Ishikawa (cell line): ENCODE results near the gene ACTL7A.

ENCODE experiments used
- CEBPB ChIP-seq: IDR thresholded peaks from 2 replicates; pipeline ENCODE4 v1.6.1; 2012
- CREB1 ChIP-seq: IDR thresholded peaks from 2 replicates; pipeline ENCODE4 v1.6.1; 2012; ENCODE audit warnings: low read depth
- EP300 ChIP-seq: IDR thresholded peaks from 2 replicates; pipeline ENCODE4 v1.6.1; 2012; ENCODE audit warnings: borderline replicate concordance
- FOXM1 ChIP-seq: IDR thresholded peaks from 2 replicates; pipeline ENCODE4 v1.6.1; 2012; ENCODE audit warnings: low read depth, borderline replicate concordance
- NFIC ChIP-seq: IDR thresholded peaks from 2 replicates; pipeline ENCODE4 v1.6.1; 2012
- RAD21 ChIP-seq: IDR thresholded peaks from 2 replicates; pipeline ENCODE4 v1.6.1; 2012; ENCODE audit warnings: low read depth
- TAF1 ChIP-seq: IDR thresholded peaks from 2 replicates; pipeline ENCODE4 v1.6.1; 2012; ENCODE audit warnings: low read depth, mild to moderate bottlenecking
- YY1 ChIP-seq: IDR thresholded peaks from 2 replicates; pipeline ENCODE4 v1.6.1; 2012; ENCODE audit warnings: low read depth
- ZBTB7A ChIP-seq: IDR thresholded peaks from 2 replicates; pipeline ENCODE4 v1.6.1; 2012; ENCODE audit warnings: low read depth
- TF ChIP-seq, protein P1 (sequence below): IDR thresholded peaks from 2 replicates; pipeline ENCODE4 v1.6.1; 2012
- TF ChIP-seq, protein P2 (sequence below): IDR thresholded peaks from 2 replicates; pipeline ENCODE4 v1.6.1; 2012; ENCODE audit warnings: low read depth, mild to moderate bottlenecking

DNA sequence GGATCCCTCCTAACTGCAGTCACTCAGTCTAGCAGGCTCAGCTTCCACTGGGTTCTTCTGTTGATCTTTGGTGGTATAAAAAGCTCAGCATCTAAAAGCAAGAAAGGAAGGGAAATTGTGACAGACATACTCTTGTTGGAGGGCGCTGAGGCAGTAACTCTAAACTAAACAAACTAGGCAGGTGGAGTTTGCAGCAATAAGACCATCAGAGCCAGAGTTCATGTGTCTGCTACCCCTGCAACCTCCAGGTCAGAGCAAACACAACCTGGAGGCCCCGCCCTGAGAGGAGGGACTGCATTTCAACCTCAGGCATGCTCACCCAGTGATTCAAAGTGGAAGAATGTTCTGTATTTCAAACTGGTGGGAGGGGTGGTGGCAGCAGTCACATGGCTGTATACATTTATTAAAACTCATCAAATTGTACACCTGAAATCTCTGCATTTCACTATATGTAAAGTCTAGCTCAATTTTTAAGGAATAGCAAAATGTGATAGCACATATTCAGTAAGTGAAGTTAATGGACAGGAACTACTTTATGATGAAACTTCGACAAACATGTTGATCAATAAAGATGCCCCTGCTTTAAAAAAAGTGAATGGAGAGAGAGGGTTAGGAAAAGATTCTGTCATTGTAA, 7.1 kb downstream of the ACTL7A start:
- TF ChIP-seq TAF1 (no peak), ZBTB7A (no peak), EP300 (no peak), CREB1 (no peak), YY1 (no peak), RAD21 (no peak), NFIC (no peak), CEBPB (no peak), FOXM1 (no peak)
- TF ChIP-seq, protein P1, sequence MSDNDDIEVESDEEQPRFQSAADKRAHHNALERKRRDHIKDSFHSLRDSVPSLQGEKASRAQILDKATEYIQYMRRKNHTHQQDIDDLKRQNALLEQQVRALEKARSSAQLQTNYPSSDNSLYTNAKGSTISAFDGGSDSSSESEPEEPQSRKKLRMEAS: 0 out of 2 replicates have a peak, but pooled peaks have one; percentile 34
- TF ChIP-seq, protein P2, sequence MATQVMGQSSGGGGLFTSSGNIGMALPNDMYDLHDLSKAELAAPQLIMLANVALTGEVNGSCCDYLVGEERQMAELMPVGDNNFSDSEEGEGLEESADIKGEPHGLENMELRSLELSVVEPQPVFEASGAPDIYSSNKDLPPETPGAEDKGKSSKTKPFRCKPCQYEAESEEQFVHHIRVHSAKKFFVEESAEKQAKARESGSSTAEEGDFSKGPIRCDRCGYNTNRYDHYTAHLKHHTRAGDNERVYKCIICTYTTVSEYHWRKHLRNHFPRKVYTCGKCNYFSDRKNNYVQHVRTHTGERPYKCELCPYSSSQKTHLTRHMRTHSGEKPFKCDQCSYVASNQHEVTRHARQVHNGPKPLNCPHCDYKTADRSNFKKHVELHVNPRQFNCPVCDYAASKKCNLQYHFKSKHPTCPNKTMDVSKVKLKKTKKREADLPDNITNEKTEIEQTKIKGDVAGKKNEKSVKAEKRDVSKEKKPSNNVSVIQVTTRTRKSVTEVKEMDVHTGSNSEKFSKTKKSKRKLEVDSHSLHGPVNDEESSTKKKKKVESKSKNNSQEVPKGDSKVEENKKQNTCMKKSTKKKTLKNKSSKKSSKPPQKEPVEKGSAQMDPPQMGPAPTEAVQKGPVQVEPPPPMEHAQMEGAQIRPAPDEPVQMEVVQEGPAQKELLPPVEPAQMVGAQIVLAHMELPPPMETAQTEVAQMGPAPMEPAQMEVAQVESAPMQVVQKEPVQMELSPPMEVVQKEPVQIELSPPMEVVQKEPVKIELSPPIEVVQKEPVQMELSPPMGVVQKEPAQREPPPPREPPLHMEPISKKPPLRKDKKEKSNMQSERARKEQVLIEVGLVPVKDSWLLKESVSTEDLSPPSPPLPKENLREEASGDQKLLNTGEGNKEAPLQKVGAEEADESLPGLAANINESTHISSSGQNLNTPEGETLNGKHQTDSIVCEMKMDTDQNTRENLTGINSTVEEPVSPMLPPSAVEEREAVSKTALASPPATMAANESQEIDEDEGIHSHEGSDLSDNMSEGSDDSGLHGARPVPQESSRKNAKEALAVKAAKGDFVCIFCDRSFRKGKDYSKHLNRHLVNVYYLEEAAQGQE: no peak
